Measurements from ENCODE around the gene TAS2R60.

DNA sequence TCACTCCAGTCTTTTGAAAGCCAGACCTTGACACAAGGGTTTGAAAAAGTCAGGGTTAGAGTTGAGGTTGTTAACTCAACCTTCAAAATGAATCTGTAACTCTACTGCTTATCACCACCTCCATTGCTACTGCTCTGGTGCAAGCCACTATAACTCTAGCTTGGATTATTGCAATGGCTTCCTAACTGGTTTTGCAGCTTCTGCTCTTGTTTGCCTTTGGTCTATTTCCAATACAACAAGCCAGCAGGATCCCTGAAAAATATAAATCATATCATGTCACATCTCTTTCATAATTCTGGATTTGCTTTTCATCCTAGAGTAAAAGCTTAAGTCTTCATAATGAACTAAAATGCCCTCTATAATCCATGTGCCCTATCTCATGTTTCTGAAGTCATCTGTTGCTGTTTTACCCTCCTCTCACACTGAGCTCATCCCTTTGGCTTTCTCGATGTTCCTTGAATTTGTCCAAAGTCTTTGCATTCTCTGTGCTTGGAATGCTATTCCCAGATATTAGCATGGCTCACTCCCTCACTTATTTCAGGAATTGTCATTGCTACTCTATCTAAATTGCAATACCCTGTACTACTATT, 10.9 kb downstream of the TAS2R60 start:
- TF ChIP-seq, protein P1, sequence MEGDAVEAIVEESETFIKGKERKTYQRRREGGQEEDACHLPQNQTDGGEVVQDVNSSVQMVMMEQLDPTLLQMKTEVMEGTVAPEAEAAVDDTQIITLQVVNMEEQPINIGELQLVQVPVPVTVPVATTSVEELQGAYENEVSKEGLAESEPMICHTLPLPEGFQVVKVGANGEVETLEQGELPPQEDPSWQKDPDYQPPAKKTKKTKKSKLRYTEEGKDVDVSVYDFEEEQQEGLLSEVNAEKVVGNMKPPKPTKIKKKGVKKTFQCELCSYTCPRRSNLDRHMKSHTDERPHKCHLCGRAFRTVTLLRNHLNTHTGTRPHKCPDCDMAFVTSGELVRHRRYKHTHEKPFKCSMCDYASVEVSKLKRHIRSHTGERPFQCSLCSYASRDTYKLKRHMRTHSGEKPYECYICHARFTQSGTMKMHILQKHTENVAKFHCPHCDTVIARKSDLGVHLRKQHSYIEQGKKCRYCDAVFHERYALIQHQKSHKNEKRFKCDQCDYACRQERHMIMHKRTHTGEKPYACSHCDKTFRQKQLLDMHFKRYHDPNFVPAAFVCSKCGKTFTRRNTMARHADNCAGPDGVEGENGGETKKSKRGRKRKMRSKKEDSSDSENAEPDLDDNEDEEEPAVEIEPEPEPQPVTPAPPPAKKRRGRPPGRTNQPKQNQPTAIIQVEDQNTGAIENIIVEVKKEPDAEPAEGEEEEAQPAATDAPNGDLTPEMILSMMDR (conservative IDR thresholded peaks at IDR 0.05; ENCODE audit: low read depth, low read length) = no peak
- no peak for TF ChIP-seq EZH2 (IDR thresholded peaks at IDR 0.05; ENCODE audit: borderline replicate concordance, low read depth, low read length, poor library complexity, severe bottlenecking)

Measured in A673 (cell line).